Neural cell (in vitro differentiated cells): Measurements from ENCODE around the gene TRIM4. TPM values are rescaled to one million over a fixed set of nuclear protein-coding genes. Genes with fewer than 3 reads are reported as not detected.
"Not testable (repeated sequence)": the region's sequence is repeated elsewhere in the genome, so short reads cannot be mapped to it uniquely, and the experiment has no call there.

Source experiments
- H2AFZ ChIP-seq: fragments of 200-600, 300-800 bp; sonication (generic), shearing (Covaris generic); 2 replicates; pipeline ENCODE4 v1.6.0; 2014; ENCODE audit warnings: low read depth, mild to moderate bottlenecking, antibody characterized with exemption, low read length, moderate library complexity
- H3F3A ChIP-seq: fragments of 200-600 bp; shearing (Covaris generic); 2 replicates; pipeline ENCODE4 v1.6.1; 2016; ENCODE audit warnings: mild to moderate bottlenecking, moderate library complexity, mixed read lengths, antibody characterized with exemption, low read length; ENCODE audit not compliant: insufficient read depth, poor library complexity, severe bottlenecking
- H3K27ac ChIP-seq: fragments of 200-600, 300-800 bp; sonication (generic), shearing (Covaris generic); 2 replicates; pipeline ENCODE4 v1.5.1; 2014; ENCODE audit warnings: mild to moderate bottlenecking, low read length, moderate library complexity
- H3K27me3 ChIP-seq: fragments of 300-800, 200-600 bp; sonication (generic), shearing (Covaris generic); 2 replicates; pipeline ENCODE4 v1.6.0; 2014; ENCODE audit warnings: mild to moderate bottlenecking, low read depth, low read length, moderate library complexity; ENCODE audit not compliant: insufficient read depth
- H3K36me3 ChIP-seq: fragments of 300-800, 200-600 bp; sonication (generic), shearing (Covaris generic); 2 replicates; pipeline ENCODE4 v1.5.1; 2014; ENCODE audit warnings: mild to moderate bottlenecking, antibody characterized with exemption, low read length, moderate library complexity; ENCODE audit not compliant: insufficient read depth
- H3K4me2 ChIP-seq: fragments of 300-800, 200-600 bp; sonication (generic), shearing (Covaris generic); 2 replicates; pipeline ENCODE4 v1.6.0; 2014; ENCODE audit warnings: mild to moderate bottlenecking, low read length
- H3K4me3 ChIP-seq: fragments of 300-800, 200-600 bp; sonication (generic), shearing (Covaris generic); 2 replicates; pipeline ENCODE4 v1.5.1; 2014; ENCODE audit warnings: mild to moderate bottlenecking, low read length, moderate library complexity
- H3K79me2 ChIP-seq: fragments of 200-600 bp; shearing (Covaris generic); replicated peaks from 2 replicates; pipeline ENCODE4 v1.6.0; 2014; ENCODE audit warnings: mild to moderate bottlenecking, low read length, moderate library complexity; ENCODE audit not compliant: insufficient read depth
- H3K9ac ChIP-seq: fragments of 300-800, 200-600 bp; sonication (generic), shearing (Covaris generic); 2 replicates; pipeline ENCODE4 v1.6.1; 2016; ENCODE audit warnings: mild to moderate bottlenecking, low read length, mixed read lengths
- H3K9me2 ChIP-seq: fragments of 200-600 bp; shearing (Covaris generic); 2 replicates; pipeline ENCODE4 v1.6.1; 2016; ENCODE audit warnings: mild to moderate bottlenecking, low read length, mixed read lengths; ENCODE audit not compliant: insufficient read depth
- H3K9me3 ChIP-seq: fragments of 200-600, 300-800 bp; sonication (generic), shearing (Covaris generic); 2 replicates; pipeline ENCODE4 v1.6.1; 2016; ENCODE audit warnings: mild to moderate bottlenecking, mixed run types, low read length, moderate library complexity, mixed read lengths
- H4K20me1 ChIP-seq: fragments of 200-600 bp; shearing (Covaris generic); 2 replicates; pipeline ENCODE4 v1.6.1; 2016; ENCODE audit warnings: mild to moderate bottlenecking, mixed run types; ENCODE audit not compliant: insufficient read depth
- CTCF ChIP-seq: fragments of 450-650 bp; IDR thresholded peaks from 2 replicates; pipeline ENCODE4 v1.5.1; 2014; ENCODE audit warnings: antibody characterized with exemption, mild to moderate bottlenecking, moderate library complexity; ENCODE audit not compliant: poor library complexity, severe bottlenecking
- EP300 ChIP-seq: fragments of 450-650 bp; conservative IDR thresholded peaks from 2 replicates; pipeline ENCODE4 v1.6.1; 2014; ENCODE audit warnings: antibody characterized with exemption, mild to moderate bottlenecking, moderate library complexity; ENCODE audit not compliant: poor library complexity, severe bottlenecking
- EZH2 ChIP-seq: fragments of 200-600, 300-800 bp; shearing (Covaris generic), sonication (generic); IDR thresholded peaks from 2 replicates; pipeline ENCODE4 v1.6.1; 2014; ENCODE audit warnings: antibody characterized with exemption, low read length, borderline replicate concordance, mild to moderate bottlenecking; ENCODE audit not compliant: insufficient read depth, poor library complexity, severe bottlenecking
- MXI1 ChIP-seq: fragments of 450-650 bp; conservative IDR thresholded peaks from 2 replicates; pipeline ENCODE4 v1.6.1; 2014; ENCODE audit warnings: antibody characterized with exemption, mild to moderate bottlenecking; ENCODE audit not compliant: poor library complexity, severe bottlenecking
- POLR2AphosphoS5 ChIP-seq: IDR thresholded peaks from 2 replicates; pipeline ENCODE4 v1.6.1; 2012
- RAD21 ChIP-seq: fragments of 450-650 bp; conservative IDR thresholded peaks from 2 replicates; pipeline ENCODE4 v1.6.1; 2014; ENCODE audit warnings: antibody characterized with exemption, mild to moderate bottlenecking, moderate library complexity
- REST ChIP-seq: IDR thresholded peaks from 2 replicates; pipeline ENCODE4 v1.6.1; 2012; ENCODE audit warnings: borderline replicate concordance
- SMC3 ChIP-seq: fragments of 450-650 bp; conservative IDR thresholded peaks from 2 replicates; pipeline ENCODE4 v1.6.1; 2014; ENCODE audit warnings: antibody characterized with exemption, mild to moderate bottlenecking, moderate library complexity; ENCODE audit not compliant: poor library complexity
- TAF1 ChIP-seq: IDR thresholded peaks from 2 replicates; pipeline ENCODE4 v1.6.1; 2012; ENCODE audit warnings: low read depth
- polyA plus RNA-seq: library from polyadenylated mRNA; depleted of rRNA; stranded (reverse); fragments of >200 nt; gene quantifications from 2 replicates; pipeline ENCODE4 v1.2.3, GENCODE V29; 2014

The TRIM4 gene
- polyA plus RNA-seq, 1 donor from 2014 or later: not detected

- Histone ChIP-seq H3K9ac (no peak overlapping the region), H2AFZ (no peak overlapping the region), H3K27me3 (no peaks in the 10 kb centered on the region), H3K27ac (no peak overlapping the region), H3K4me2 (no peak overlapping the region), H3K9me3 (no peaks in the 10 kb centered on the region), H3K79me2 (no peaks in the 10 kb centered on the region), H3K4me3 (no peak overlapping the region), H3F3A (no peaks in the 10 kb centered on the region), H3K9me2 (no peaks in the 10 kb centered on the region), H4K20me1 (no peaks in the 10 kb centered on the region), H3K36me3 (no peaks in the 10 kb centered on the region)
- no peak for TF ChIP-seq EZH2
- TF ChIP-seq POLR2AphosphoS5: no peak
- TF ChIP-seq TAF1: no peak
- no peak for TF ChIP-seq SMC3
- no peak for TF ChIP-seq RAD21
These were observed 26.1 kb downstream of the TRIM4 start for GRCh38 chr7:99893280-99893679.

- H3K79me2 ChIP-seq, H3K27me3 ChIP-seq, H3K9ac ChIP-seq, H3K9me2 ChIP-seq, H3K27ac ChIP-seq, H4K20me1 ChIP-seq, H3F3A ChIP-seq, H3K36me3 ChIP-seq, H2AFZ ChIP-seq, H3K4me3 ChIP-seq, H3K4me2 ChIP-seq, H3K9me3 ChIP-seq: not testable (repeated sequence)
These were observed 29.0 kb downstream of the TRIM4 start for GRCh38 chr7:99890348-99890747.

- H3K79me2 ChIP-seq, H3K4me3 ChIP-seq: not testable (repeated sequence)
These were observed 31.0 kb downstream of the TRIM4 start for GRCh38 chr7:99888366-99888765.

GRCh38 chr7:99881370-99881769 lies 38.0 kb downstream of the TRIM4 start:
- Histone ChIP-seq H3F3A (no peaks in the 10 kb centered on the region), H4K20me1 (no peaks in the 10 kb centered on the region), H3K36me3 (no peaks in the 10 kb centered on the region), H3K9me3 (no peaks in the 10 kb centered on the region), H3K9ac (no peak overlapping the region), H3K9me2 (no peaks in the 10 kb centered on the region), H3K27ac (no peak overlapping the region), H3K27me3 (no peaks in the 10 kb centered on the region), H3K4me2 (no peak overlapping the region), H2AFZ (no peak overlapping the region), H3K79me2 (no peaks in the 10 kb centered on the region), H3K4me3 (no peak overlapping the region)
- TF ChIP-seq SMC3 (no peak), RAD21 (no peak), REST (no peak), MXI1 (no peak), TAF1 (no peak), EZH2 (no peak), POLR2AphosphoS5 (no peak), EP300 (no peak), CTCF (no peak)

More at GRCh38 chr7:99888366-99888765, 31.0 kb downstream of the TRIM4 start:
- not testable (repeated sequence) for H3K9me3 ChIP-seq, H4K20me1 ChIP-seq, H3K27me3 ChIP-seq, H3F3A ChIP-seq, H3K9ac ChIP-seq, H3K4me2 ChIP-seq, H3K9me2 ChIP-seq, H3K27ac ChIP-seq, H2AFZ ChIP-seq, H3K36me3 ChIP-seq
